PC-3 (cell line): ENCODE results near the gene GPR179.

Source experiments
- CTCF ChIP-seq: fragments of 300-600 bp; sonication (generic); conservative IDR thresholded peaks from 2 replicates; pipeline ENCODE4 v1.5.1; 2017; ENCODE audit warnings: antibody characterized with exemption, low read depth, mild to moderate bottlenecking, low read length
- EZH2 ChIP-seq: fragments of 300-600 bp; sonication (generic); IDR thresholded peaks from one replicate; pipeline ENCODE4 v1.6.1; 2017; ENCODE audit warnings: antibody characterized with exemption, mild to moderate bottlenecking, low read length; ENCODE audit not compliant: unreplicated experiment
- EZH2phosphoT487 ChIP-seq: fragments of 300-600 bp; sonication (generic); IDR thresholded peaks from 2 replicates; pipeline ENCODE4 v1.6.1; 2018; ENCODE audit warnings: mild to moderate bottlenecking, antibody characterized with exemption, low read length, borderline replicate concordance

- TF ChIP-seq CTCF: no peak
- TF ChIP-seq EZH2: no peak
- no peak for TF ChIP-seq EZH2phosphoT487
These were observed 13.8 kb upstream of the GPR179 start for GRCh38 chr17:38357486-38358123.
